Stimulated activated memory B cell treated with anti-CD40 and anti-IgM and Interleukin-4, amounts not matched to agents 10 μg/mL and 1 μg/mL and 100 μg/mL, for 72 hours (primary cell): Measurements from ENCODE around the gene IL21R.

Source experiments
- ATAC-seq: fragments of 150-1000 bp; cut with Tn5 transposase; 2 replicates; pipeline ENCODE4 v1.10.0; 2021
- H3K27ac Mint-ChIP-seq: one replicate; pipeline ENCODE4 v1.8.0; 2022; ENCODE audit warnings: mild to moderate bottlenecking, mixed read lengths
- H3K27me3 Mint-ChIP-seq: one replicate; pipeline ENCODE4 v1.8.0; 2022; ENCODE audit warnings: mixed read lengths
- H3K36me3 Mint-ChIP-seq: one replicate; pipeline ENCODE4 v1.8.0; 2022; ENCODE audit warnings: mixed read lengths
- H3K4me1 Mint-ChIP-seq: one replicate; pipeline ENCODE4 v1.8.0; 2022; ENCODE audit warnings: mixed read lengths
- H3K4me3 Mint-ChIP-seq: one replicate; pipeline ENCODE4 v1.8.0; 2022; ENCODE audit warnings: mild to moderate bottlenecking, moderate library complexity, mixed read lengths
- H3K9me3 Mint-ChIP-seq: one replicate; pipeline ENCODE4 v1.8.0; 2022; ENCODE audit warnings: mixed read lengths

The IL21R gene

GRCh38 chr16:27499659-27500055 is 97.7 kb downstream of the IL21R start:
- no peak overlapping the region for H3K4me3 Mint-ChIP-seq
- no peaks in the 10 kb centered on the region for H3K4me1 Mint-ChIP-seq
- no peaks in the 10 kb centered on the region for H3K27me3 Mint-ChIP-seq
- no peak for ATAC-seq
- no peaks in the 10 kb centered on the region for H3K9me3 Mint-ChIP-seq
- peaks cover 88% of the 10 kb centered on the region for H3K36me3 Mint-ChIP-seq
- no peak overlapping the region for H3K27ac Mint-ChIP-seq

GRCh38 chr16:27500801-27501200 is 98.8 kb downstream of the IL21R start:
- no peaks in the 10 kb centered on the region for H3K4me1 Mint-ChIP-seq
- H3K27ac Mint-ChIP-seq = no peak overlapping the region
- H3K27me3 Mint-ChIP-seq = no peaks in the 10 kb centered on the region
- no peak overlapping the region for H3K4me3 Mint-ChIP-seq
- H3K9me3 Mint-ChIP-seq = no peaks in the 10 kb centered on the region
- peaks cover 88% of the 10 kb centered on the region for H3K36me3 Mint-ChIP-seq
- ATAC-seq = no peak
